Testis (tissue), 3 donors: ENCODE measurements around the gene ME1. TPM values are rescaled to one million over a fixed set of nuclear protein-coding genes. Genes with fewer than 3 reads are reported as not detected.

Experiments
- DNase-seq: peaks from one replicate; pipeline ENCODE4 v3.0.0-alpha.2; 2019
- H3K27ac ChIP-seq, 2 donors: fragments of 200-600 bp; sonication (generic); one replicate each; pipeline ENCODE4 v1.5.1; 2019
- H3K27me3 ChIP-seq: fragments of 200-600 bp; sonication (generic); one replicate; pipeline ENCODE4 v1.5.1; 2019
- H3K36me3 ChIP-seq: fragments of 200-600 bp; sonication (generic); one replicate; pipeline ENCODE4 v1.5.1; 2017; ENCODE audit warnings: low read depth; ENCODE audit errors: missing control alignments
- H3K4me1 ChIP-seq: fragments of 200-600 bp; sonication (generic); one replicate; pipeline ENCODE4 v1.5.1; 2019
- H3K4me3 ChIP-seq, 2 donors: fragments of 200-600 bp; sonication (generic); one replicate each; pipeline ENCODE4 v1.5.1; 2017 to 2019
- H3K9me3 ChIP-seq: fragments of 200-600 bp; sonication (generic); one replicate; pipeline ENCODE4 v1.5.1; 2017
- POLR2A ChIP-seq: fragments of 450-650 bp; IDR thresholded peaks from one replicate; pipeline ENCODE4 v1.6.1; 2017; ENCODE audit warnings: antibody characterized with exemption, mild to moderate bottlenecking, moderate library complexity
- WGBS, 2 donors: methylation state at CpG; one replicate each; pipeline ENCODE4 v1.1.5; 2018; 5-methylcytosine and 5-hydroxymethylcytosine counted together
- intact Hi-C: fragments of 100-400 bp; cut with DNase I; formaldehyde crosslinking; loops from one replicate; pipeline ENCODE4 v1.15.1; 2023; ENCODE audit warnings: low total_unique reads
- polyA plus RNA-seq: library from polyadenylated mRNA; stranded (reverse); fragments of 350-450 nt; fragmentation: Illumina TruSeq; extraction: RNeasy Lipid Tissue Mini Kit (QIAGEN cat#74804); gene quantifications from one replicate; pipeline ENCODE4 v1.2.3, GENCODE V29; 2014; ENCODE audit warnings: low read depth, low replicate concordance; ENCODE audit not compliant: insufficient read depth
- total RNA-seq, 2 donors: library from RNA; depleted of rRNA; stranded (reverse); fragments of >200 nt; gene quantifications; one replicate each; pipeline ENCODE4 v1.2.3, GENCODE V29; 2016
- TF ChIP-seq, protein P1 (sequence below), 3 experiments: fragments of 450-650 bp in 2 of 3; fragments of 200-600 bp in 1 of 3; sonication (generic) in 1 of 3; IDR thresholded peaks; one replicate each; pipeline ENCODE4 v1.5.1; 2016 to 2019; ENCODE audit warnings: antibody characterized with exemption in 3 of 3, mild to moderate bottlenecking in 2 of 3, moderate library complexity in 1 of 3

The ME1 gene
- total and polyA plus RNA-seq, 3 donors from 2014 or later, result 28.0 to 37.2 (median 32.9) TPM

DNA sequence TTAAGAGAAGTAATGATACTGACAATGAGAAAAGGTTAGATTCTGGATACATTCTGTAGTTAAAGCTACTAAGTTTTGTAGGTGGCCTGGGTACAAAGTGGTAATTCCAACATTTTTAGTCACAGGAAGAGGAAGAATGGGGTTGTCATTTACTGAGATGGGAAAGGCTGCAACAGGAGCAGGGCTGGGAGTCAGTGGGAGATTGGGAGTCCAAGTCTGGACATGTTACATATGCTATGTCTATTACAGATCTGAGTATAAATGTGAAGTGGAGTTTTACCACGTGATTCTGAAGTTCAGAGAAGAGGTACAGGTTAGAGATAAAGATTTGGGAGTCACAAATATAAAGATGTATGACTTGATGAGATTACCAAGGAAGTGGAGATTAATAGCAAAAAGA lies 121.5 kb downstream of the ME1 start:
- no peak overlapping the region for H3K4me3 ChIP-seq
- no peaks in the 10 kb centered on the region for H3K4me1 ChIP-seq
- TF ChIP-seq, protein P1, sequence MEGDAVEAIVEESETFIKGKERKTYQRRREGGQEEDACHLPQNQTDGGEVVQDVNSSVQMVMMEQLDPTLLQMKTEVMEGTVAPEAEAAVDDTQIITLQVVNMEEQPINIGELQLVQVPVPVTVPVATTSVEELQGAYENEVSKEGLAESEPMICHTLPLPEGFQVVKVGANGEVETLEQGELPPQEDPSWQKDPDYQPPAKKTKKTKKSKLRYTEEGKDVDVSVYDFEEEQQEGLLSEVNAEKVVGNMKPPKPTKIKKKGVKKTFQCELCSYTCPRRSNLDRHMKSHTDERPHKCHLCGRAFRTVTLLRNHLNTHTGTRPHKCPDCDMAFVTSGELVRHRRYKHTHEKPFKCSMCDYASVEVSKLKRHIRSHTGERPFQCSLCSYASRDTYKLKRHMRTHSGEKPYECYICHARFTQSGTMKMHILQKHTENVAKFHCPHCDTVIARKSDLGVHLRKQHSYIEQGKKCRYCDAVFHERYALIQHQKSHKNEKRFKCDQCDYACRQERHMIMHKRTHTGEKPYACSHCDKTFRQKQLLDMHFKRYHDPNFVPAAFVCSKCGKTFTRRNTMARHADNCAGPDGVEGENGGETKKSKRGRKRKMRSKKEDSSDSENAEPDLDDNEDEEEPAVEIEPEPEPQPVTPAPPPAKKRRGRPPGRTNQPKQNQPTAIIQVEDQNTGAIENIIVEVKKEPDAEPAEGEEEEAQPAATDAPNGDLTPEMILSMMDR (IDR thresholded peaks at IDR 0.05), result no peak
- no peak for TF ChIP-seq POLR2A
- no peaks in the 10 kb centered on the region for H3K36me3 ChIP-seq
- WGBS, 2 donors, result 80 to 81% methylated on average over 1 of the region's 1 CpG
- intact Hi-C loops, result no loop called here
- H3K27me3 ChIP-seq, result no peaks in the 10 kb centered on the region
- no peaks in the 10 kb centered on the region for H3K9me3 ChIP-seq
- DNase-seq, result no peak
- H3K27ac ChIP-seq, result no peak overlapping the region

DNA sequence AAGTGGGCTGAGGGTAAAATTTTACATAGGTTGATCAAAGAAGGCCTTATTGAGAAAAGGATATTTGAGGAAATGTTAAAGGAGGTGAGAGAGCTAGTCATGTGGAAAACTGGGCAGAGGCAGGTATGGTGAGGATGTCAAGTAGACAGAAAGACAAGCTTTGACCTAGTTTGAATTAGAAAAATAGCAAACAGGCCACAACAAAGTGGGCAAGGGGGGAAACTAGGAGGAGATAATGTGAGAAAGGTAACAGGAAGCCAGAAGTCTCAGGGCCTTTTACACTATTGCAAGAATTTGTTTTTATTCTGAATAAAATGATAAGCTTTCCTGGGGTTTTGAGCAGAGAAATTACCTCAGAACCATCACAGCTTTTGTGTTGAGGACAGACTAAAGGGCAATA lies 122.0 kb downstream of the ME1 start:
- no peak for DNase-seq
- Histone ChIP-seq H3K4me3 (no peak overlapping the region), H3K27me3 (no peaks in the 10 kb centered on the region), H3K27ac (no peak overlapping the region), H3K4me1 (no peaks in the 10 kb centered on the region), H3K36me3 (no peaks in the 10 kb centered on the region), H3K9me3 (no peaks in the 10 kb centered on the region)
- intact Hi-C loops, result no loop called here
- TF ChIP-seq, protein P1 (IDR thresholded peaks at IDR 0.05), result no peak
- no peak for TF ChIP-seq POLR2A

DNA sequence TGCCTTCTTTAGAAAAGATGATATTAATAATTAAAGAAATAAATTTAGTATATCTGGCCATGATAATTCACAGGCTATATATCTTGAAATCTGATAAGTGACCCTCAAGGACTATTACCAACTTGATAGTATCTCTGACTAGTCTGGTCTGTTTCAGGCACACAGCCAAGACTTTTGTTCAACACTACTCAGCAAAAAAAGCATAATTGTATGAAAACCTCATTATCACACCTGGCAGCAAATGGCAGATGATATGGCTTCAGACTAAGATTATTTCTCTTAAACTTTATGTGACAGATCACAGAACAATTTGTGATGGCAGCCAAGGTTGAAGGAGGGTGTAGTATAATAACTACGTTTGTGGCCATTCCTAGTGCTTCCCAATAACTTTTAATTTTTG lies 123.0 kb downstream of the ME1 start:
- no peak for TF ChIP-seq POLR2A
- TF ChIP-seq, protein P1 (IDR thresholded peaks at IDR 0.05), result no peak
- intact Hi-C loops, result no loop called here
- no peaks in the 10 kb centered on the region for H3K27me3 ChIP-seq
- no peaks in the 10 kb centered on the region for H3K36me3 ChIP-seq
- no peak overlapping the region for H3K27ac ChIP-seq
- no peak for DNase-seq
- H3K9me3 ChIP-seq, result no peaks in the 10 kb centered on the region
- no peak overlapping the region for H3K4me3 ChIP-seq
- H3K4me1 ChIP-seq, result no peaks in the 10 kb centered on the region
- 81 to 86% methylated on average over 1 of the region's 1 CpG for WGBS, 2 donors

DNA sequence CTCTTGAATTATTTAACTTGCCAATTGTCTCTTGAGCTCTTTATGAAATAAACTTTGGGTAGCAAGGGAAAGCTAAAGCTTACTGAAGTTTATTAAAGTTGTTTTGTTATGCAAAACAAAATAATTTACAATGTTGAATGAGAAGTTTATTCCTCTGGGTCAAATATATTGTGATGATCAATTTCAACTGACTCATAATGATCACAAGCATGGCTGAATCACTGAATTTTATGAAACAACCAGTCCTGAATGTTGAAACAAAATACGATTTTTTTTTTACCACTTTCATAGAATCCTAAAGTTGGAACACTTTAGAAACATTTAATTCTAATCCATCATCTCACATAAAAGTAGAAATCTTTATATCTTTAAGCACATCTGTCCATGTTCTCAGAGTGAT lies 127.4 kb downstream of the ME1 start:
- TF ChIP-seq, protein P1 (IDR thresholded peaks at IDR 0.05), result no peak
- no peak for TF ChIP-seq POLR2A
- 59 to 70% methylated on average over 1 of the region's 1 CpG for WGBS, 2 donors
- Histone ChIP-seq H3K27ac (no peak overlapping the region), H3K27me3 (no peaks in the 10 kb centered on the region), H3K9me3 (no peaks in the 10 kb centered on the region), H3K36me3 (no peaks in the 10 kb centered on the region), H3K4me3 (no peak overlapping the region), H3K4me1 (no peaks in the 10 kb centered on the region)
- no peak for DNase-seq
- intact Hi-C loops, result no loop called here

DNA sequence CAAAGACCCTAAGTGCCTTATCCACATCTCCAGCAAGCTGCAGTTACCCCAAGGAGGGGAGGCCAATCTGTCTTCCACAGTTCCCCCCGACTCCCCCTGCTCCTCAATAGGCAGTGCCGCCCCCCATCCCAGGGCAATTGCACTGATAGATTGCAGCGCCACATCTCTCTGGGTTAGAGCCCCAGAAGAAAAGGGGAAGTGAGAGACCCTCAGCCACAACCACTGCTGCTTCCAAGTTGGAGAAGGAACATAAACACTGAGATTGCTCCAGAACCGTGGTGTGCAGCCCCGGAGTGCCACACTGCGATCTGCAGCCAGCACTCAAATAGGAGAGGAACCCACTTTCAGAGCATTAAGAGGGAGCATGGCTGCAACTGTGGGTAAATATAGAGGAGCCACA lies 136.2 kb downstream of the ME1 start:
- H3K36me3 ChIP-seq, result no peaks in the 10 kb centered on the region
- intact Hi-C loops, result no loop called here
- DNase-seq, result no peak
- no peak for TF ChIP-seq POLR2A
- 91 to 97% methylated on average over 6 of the region's 6 CpGs for WGBS, 2 donors
- no peaks in the 10 kb centered on the region for H3K9me3 ChIP-seq
- H3K27me3 ChIP-seq, result no peaks in the 10 kb centered on the region
- H3K4me1 ChIP-seq, result no peaks in the 10 kb centered on the region
- no peak overlapping the region for H3K4me3 ChIP-seq
- H3K27ac ChIP-seq, result no peak overlapping the region
